Effector CD8-positive, alpha-beta T cell (primary cell): Measurements from ENCODE around the gene MRPS2.
"Not testable (repeated sequence)": the region's sequence is repeated elsewhere in the genome, so short reads cannot be mapped to it uniquely, and the experiment has no call there.

Experiments used
- DNase-seq: peaks from one replicate; lab custom pipeline; 2025; lab: John Stamatoyannopoulos, UW

MRPS2 gene

DNA sequence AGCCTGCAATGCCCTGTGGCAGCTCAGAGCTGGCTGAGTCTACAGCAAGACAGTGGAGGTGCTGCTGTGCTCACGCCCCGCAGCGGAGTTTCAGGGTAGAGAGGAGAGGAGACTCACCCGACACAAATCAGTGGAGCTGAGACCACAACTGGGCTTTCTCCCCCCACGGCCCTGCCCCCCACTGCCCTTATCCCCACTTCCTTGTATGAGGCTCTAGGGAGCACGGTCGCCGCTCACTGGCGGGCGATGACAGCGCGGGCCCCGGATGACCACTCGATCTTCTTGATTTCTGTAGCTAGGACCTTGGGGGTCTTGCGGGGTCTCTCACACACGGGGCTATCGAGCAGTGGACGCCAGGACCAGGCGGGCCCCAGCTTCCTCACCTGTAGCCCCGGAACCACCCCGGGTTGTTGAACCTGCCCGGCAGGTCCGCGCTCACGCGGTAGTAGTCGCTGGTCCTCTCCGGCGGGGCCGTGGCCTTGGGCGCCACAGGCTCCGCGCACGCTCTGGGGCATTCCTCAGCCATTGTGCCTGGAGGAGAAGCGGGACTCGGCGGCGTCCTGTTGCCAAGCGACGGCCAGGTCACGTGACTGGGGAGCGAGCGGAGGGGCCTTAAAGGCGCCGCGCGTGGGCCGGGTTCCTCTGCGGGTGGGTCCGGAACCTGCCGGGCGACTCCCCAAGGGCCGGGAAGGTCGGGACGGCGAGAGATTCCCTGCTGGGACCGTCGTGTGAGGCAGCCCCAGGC is 984 bp upstream of the MRPS2 start:
- DNase-seq = peak; percentile 89

DNA sequence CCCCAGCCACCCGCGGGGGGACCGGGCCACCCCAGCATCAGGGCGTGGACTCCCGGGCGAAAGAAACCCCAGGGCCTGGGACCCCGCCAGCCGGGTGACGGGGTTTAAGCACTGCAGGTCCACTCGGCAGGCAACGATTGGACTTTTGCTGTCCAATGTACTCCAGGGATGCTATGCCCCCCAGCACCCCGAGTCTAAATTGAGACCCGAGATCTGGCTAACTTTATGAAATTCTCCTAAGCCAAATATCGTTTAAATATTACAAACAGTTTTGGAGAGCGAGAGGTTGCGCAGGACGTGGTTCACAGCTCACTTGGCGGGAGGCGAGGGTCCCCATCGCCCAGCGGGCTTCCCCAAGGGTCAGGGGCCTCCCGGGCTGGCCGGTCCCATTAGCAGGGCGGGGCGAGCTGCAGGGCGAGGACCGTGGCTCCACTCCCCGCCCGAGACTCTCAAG is 384 bp upstream of the MRPS2 start:
- no peak for DNase-seq

DNA sequence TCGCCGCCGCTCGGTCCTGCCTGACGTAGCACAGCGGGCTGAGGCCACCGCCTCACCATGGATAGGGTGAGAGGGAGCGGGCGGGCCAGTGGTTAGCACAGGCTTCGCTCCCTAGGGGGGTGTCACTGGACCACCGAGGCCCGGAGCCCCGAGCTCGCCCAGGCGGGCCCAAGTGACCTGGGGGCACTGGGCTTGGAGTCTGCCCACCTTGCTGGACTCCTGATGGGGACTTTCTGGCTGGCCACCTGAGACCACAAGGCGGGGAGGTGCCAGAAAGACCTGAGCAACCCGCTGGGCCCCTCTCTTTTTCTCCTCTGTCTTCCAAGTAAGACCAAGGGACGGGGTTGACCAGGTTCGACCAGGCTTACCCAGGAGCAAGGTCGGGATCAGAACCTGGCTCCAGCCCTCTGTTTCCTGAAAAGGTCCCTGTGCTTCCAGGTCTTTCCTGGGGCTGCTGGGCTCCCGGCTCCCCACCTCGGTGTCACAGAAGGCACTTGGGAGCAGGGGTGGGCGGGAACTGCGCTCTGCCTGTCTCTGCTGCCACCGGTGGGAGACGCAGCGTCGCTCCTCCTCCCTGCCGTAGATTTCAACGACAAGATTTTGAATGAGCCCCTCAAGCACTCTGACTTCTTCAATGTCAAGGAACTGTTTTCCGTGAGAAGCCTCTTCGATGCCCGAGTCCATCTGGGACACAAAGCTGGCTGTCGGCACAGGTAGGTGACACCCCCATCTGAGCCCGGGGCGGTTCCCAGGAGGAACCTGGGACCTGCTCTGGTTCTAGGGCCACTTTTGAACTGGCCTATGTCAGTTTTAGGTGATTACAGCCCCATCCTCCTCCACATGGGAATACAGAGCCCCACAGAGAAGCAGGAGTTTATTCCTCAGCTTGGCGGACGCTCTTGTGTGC is 1.0 kb downstream of the MRPS2 start:
- no peak for DNase-seq

DNA sequence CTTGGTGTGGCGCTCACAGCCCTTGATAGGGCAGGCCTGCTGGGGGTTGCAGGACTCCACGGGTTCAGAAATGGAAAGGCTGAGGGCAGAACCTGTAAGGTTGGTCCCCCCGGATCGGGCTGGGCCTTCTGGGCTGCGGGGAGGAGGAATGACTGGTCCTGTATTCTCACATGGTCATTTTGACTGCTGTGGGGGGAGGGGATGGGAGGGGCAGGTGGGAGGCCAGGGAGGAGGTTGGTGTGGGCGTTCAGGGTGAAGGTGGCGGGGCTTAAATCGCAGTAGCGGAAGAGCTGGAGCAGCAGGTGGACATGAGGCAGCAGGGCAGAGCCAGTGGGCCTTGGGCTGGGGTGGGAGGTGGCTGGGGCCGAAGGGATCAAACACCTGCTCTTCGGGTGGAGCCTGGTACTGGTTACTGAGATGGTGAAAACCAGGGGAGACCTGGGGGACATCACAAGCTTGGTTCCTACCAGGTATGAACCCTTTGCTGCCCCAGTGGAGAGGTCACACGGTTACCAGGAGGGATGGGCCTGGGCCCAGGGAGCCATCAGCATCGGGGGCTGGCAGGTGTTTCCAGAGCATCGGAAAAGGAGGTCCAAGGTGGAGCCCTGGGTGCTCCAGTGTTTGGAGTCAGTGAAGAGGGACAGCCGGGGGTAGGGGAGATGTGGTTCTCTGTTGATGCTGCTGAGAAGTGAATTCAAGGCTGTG is 1.8 kb downstream of the MRPS2 start:
- no peak for DNase-seq

DNA sequence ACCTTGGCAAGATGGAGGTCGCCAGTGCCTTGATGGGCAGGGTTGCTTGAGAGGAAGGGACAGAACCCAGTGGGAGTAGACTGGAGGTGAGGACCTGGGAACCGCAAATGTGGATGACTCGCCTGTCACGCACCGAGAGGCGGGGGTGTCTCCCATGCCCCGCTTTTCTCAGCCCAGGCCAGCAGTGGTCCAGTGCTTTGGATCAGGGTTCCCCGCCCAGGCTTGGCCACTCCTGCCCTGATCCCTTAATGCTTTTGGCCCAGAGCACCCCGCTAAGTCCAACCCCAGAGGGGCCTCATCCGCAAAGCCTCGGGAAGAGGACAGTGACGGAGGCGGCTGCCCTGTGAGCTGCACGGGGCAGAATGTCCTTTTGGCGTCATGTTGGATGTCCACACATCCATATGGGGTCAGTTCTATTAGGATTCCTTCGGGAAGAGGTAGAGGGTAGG is 2.4 kb downstream of the MRPS2 start:
- DNase-seq = no peak

DNA sequence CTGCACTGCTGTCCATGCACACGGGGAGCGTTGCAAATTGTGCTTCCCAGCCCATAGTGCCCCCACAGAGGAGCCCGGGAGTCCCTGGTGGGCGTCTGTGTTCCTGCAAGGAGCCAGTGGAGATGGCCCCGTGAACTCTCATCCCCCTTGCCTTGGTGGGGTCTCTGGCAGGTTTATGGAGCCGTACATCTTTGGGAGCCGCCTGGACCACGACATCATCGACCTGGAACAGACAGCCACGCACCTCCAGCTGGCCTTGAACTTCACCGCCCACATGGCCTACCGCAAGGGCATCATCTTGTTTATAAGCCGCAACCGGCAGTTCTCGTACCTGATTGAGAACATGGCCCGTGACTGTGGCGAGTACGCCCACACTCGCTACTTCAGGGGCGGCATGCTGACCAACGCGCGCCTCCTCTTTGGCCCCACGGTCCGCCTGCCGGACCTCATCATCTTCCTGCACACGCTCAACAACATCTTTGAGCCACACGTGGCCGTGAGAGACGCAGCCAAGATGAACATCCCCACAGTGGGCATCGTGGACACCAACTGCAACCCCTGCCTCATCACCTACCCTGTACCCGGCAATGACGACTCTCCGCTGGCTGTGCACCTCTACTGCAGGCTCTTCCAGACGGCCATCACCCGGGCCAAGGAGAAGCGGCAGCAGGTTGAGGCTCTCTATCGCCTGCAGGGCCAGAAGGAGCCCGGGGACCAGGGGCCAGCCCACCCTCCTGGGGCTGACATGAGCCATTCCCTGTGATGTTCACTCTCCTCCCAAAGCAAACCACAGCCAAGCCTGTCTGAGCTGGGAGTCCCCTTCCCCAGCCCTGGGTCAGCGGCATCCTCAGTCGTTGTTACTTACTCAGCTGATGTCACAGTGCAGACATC is 3.1 kb downstream of the MRPS2 start:
- DNase-seq = no peak

DNA sequence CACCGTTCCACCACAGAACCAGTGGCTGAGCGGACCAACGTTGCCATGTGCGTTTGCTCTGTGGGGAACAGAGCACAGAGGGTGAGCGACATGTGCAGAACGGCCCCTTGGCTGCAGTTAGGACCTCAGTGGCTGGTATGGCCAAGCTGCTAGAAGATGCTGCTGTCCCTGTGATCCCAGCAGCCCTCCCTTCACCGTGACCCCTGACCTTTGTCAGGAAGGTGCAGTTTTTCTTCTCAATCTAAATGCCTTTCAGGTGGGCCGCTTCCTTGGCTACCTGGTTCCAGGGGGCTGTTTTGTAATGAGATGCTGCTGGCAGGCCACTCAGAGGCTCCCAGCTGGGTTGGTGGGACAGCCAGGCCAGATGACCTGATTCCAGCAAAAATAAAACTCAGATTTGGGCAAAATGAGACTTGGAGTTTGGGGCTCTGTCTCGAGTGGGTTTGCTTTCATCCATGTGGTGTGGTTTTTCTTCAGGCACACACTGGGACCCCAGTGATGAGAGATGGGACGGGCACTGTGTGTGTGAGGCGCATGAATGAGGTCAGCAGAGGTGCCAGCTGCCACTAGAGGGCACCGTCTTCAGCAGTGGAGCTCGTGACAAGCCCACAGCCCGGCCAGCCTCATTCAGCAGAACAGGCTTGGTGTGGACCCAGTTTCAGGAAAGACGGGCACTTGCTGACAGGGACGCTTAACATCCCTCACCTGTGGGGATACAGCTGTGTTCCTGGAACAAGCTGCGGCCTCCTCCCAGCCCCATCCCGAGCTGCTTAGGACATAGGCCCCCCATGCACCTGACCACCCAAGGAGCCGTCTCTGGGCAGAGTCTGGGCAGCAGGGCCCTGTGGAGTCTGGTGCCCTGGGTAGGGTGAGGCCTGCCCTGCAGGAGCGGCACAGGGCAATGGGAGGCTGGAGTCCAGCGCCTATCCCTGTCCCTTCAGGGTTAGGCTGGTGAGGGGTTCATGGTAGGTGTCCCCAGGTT is 4.1 kb downstream of the MRPS2 start:
- peak; percentile 9 for DNase-seq

DNA sequence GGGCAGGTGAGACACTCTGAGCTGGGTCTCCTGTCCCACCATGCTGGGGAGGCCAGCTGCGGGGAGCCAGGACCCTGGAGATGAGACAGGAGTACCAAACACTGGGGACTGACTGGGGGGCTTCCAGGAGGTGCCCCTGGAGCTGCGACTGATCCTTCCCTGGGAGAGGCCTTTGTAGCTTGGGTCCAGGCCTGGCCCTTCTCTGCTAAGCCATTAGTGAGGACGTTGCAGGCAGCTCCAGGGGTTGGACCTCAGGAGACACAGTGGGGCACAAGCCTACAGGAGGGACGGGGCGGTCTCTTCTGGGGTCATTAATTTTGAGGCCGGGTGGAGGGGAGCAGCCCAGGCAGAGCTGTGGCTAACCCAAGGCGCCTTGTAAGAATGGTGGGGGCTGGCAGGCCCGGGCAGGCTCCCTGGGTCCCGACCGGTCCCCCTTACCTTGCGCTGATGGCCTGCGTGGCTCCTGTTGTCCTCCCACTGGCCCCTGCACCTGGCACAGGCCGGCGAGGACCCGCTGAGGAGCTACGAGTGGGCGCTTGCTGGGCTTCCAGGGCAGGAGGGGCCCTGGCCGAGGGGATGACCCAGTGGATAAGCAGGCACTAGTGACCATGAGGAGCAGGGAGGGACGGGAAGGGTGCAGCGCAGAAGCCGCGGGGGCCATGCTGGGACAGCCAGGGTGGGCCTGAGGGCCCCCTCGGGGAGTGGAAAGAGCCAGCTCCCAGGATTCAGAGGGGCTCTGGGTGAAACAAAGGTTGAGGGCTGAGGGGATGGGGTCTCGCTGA is 5.1 kb downstream of the MRPS2 start:
- DNase-seq = no peak

DNA sequence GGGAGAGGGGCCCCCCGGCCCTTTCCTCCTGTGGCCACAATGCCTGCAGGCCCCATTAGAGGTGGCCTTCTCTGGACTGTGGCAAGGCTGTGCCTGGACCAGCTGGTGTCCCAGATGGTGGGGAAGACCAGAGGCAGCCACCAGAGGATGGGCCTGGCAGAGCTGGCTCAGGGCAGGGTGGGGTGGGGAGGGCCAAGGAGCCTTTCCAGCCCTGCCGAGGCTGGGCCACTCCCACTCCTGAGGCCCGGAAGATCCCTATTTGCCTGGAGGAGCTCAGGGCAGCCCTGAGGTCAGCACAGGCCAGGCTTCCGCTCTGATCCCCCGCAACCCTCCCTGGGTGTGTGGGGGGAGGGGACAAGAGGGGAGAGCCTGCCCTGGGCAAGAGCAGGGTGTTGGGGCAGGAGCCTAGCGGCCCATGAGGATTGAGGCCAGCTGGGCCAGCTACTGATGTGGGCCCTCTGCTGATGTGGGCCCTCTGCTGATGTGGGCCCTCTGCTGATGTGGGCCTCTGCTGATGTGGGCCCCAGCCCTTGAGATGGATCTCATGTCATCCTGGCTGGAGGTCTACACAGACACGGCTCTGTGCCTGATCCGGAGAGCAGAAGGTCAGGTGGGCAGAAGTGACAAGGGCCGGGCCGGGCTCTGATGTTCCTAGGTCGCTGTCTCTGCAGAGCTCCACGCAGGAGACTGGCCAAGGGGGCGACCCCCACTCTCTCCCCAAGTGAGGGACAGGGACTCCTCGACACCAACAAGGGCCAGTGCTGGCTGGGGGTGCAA is 6.0 kb downstream of the MRPS2 start:
- no peak for DNase-seq

DNA sequence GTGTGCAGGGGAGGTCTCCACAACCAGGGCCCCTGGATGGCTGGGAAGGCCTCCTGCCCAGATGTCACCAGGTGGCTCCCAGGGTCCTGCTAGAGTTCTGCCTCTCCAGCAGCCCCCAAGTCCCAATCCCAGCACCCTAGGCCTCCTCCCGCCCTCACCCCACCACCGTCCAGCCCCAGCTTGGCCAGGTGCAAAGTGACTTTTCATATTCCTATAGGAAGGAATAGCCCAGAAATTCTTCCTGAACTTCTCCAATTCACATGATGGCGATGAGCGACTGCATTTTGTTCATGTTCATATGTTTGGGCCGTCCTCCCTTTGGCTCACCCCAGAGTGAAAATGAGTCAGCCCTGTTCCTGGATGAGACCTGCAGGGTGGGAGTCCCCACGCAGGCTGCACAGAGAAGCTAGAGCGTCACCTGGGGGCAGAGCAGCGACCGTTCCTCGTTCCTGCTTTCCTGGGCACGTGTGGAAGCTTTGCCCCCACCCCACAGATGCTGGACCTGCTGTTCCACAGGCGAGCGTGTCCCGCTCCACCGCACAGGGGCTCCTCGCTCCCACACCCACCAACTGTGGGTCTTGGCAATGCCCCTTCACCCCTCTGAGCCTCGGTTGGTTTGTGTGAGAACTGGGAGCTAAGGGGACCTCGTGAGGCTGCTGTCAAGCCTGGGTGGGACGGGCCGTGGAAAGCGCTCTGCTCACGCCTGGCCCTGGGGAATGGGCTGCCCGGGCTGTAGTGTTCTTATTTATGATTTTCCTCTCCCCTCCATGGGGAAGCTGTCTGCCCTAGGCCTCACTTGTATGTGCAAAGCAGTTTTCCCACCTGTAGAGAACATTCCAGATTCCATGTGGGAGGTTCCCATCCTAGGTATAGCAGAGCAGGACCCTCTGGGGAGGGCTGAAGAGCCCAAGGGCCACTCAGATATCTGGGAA is 6.9 kb downstream of the MRPS2 start:
- DNase-seq = no peak

DNA sequence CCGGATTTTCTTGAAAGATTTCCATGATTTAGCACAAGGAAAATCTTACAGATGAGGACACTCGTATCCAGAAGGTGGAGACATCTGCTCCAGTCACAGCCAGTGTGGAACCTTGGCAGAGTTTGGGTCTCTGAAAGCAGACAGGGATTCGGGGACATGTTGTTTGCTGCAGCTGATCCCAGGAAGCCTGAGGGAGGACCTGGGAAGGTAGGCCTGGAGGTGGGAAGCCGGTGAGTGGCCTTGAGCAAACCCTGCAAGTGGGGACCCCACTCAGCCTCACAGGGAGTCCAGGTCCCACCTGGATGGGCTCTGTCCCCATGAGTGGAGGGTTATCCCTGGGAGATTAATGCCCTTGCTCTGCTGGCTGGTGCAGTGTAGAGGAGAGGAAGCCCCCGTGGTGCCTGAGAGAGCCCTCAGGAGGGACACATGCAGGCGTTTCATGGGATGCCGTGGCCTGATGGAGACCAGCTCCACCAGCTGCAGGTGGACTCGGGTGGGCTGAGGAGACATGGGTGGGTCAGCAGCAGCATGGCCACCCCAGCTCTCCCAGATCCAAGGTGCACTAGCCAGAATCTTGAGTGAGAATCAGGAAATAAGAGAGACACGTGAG is 7.8 kb downstream of the MRPS2 start:
- DNase-seq = no peak

DNA sequence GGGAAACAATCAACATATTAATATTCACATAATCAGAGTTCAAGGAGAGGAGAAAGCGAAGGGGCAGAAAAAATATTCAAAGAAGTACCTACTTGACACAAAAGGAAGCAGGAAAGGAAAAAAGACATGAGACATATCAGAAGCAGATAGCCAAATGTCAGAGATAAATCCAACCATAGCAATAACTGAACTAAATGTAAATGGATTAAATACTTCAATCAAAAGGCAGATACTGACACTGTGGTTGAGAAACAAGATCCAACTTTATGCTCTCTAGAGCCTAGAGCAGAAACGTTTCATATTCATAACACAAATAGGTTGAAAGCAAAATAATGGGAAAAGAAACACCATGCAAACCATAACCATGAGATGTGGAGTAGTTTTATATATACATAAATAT is 9.0 kb downstream of the MRPS2 start:
- DNase-seq = no peak

DNA sequence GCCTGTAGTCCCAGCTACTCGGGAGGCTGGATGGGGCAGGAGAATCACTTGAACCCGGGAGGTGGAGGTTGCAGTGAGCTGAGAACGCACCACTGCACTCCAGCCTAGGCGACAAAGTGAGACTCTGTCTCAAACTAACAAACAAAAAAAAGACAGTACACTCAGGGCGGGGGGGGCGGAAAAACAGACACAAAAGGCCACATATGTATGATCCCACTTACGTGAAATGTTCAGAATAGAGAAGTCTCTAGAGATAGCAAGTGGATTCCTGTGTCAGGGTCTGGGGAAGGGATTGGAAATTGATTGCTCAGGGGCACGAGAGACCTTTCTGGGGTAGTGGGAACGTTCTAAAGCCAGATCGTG is 11.7 kb downstream of the MRPS2 start:
- DNase-seq = no peak

DNA sequence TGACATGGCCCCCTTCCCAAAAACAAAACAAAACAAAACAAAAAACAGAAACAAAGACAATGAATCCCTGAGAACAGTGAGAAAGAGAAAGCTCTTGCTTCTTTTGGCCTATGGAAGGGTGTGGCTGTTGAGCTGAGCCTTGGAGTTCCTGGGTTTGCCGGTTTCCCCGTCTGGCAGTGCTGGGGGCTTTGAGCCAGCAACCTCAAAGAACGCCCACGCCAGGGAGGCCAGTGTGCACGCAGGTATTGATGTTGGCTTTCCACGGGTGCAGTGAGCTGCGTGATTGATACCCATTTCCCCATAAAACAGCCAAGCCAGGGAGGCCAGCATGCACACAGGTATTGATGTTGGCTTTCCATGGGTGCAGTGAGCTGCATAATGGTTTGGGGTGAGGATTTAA is 12.4 kb downstream of the MRPS2 start:
- DNase-seq = no peak

DNA sequence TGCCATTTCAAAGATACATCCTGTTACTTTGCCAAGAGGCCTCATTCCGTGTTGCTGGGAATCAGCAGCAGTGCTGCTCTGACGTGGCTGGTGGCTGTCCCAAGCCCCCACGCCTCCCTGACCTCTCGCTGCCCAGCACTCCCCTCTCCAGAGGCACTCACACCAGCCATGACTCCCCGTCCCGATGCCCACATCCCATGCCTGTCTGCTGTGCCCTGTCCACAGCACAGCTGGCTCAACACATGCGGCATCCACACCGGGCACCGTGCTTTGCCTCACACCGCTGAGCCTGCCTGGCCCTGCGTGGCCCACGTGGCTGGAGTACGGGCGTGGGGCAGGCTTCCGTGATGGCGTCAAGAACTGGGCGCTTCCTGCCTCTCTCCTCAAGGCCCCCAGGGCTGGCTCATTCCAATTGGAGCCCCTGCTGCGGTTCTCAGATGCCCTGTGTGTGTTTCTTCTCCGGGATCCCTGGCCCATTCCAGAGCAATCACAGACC is 12.9 kb downstream of the MRPS2 start:
- DNase-seq = no peak

DNA sequence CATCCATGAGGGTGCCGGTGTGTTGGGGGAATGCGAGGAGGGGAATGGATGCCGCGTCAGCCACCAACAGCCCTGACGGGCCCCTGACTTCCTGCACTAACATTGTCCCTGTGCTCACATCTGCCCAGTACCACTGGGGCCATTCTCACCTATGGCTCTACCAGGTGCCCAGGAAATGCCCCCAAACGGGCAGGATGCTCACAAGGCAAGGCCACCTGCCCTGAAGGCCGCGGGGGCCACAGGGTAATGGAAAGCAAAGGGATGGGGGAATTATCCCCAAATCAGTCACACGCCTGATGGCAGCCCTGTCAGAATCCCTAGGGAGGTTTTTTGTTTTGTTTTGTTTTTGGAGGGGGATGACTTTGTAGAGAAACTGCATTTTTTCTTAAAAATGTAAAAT is 13.4 kb downstream of the MRPS2 start:
- not testable (repeated sequence) for DNase-seq
